IMR-90 (cell line): Measurements from ENCODE around the gene PHF19. TPM values are rescaled to one million over a fixed set of nuclear protein-coding genes. Genes with fewer than 3 reads are reported as not detected.
A peak's percentile ranks its signal among the peaks of the same experiment; 100 is the strongest.

Source experiments
- ATAC-seq: fragments of 200-7000 bp; cut with Tn5 transposase; 2 replicates; pipeline ENCODE4 v1.9.1; 2020; ENCODE audit warnings: low read depth, mild to moderate bottlenecking, moderate library complexity
- BruUV-seq: library from RNA; stranded (reverse); fragments of 400-500 nt; replicated peaks from 2 replicates; lab custom pipeline; 2021; lab: Mats Ljungman, UMichigan
- CTCF ChIA-PET: fragments of 300-600 bp; formaldehyde crosslinking; extraction: SDS; loops from one replicate; lab custom pipeline; 2021; ENCODE audit warnings: antibody characterized with exemption; lab: Yijun Ruan, JAX
- POLR2A ChIA-PET: fragments of 300-600 bp; sonication (Branson Sonifier 250); formaldehyde crosslinking; loops from one replicate; lab custom pipeline; 2022; ENCODE audit warnings: antibody characterized with exemption; ENCODE audit not compliant: unreplicated experiment; lab: Charles Lee
- DNase-seq: peaks from one replicate; pipeline ENCODE4 v3.0.0; 2013
- H2AFZ ChIP-seq: replicated peaks from 2 replicates; pipeline ENCODE3; 2013; ENCODE audit warnings: low read length, mild to moderate bottlenecking; ENCODE audit not compliant: poor library complexity
- H2AK5ac ChIP-seq: 2 replicates; pipeline ENCODE4 v1.6.1; 2013; ENCODE audit warnings: low read depth, low read length, inconsistent platforms
- H2AK9ac ChIP-seq: replicated peaks from 2 replicates; pipeline ENCODE3; 2013; ENCODE audit warnings: mild to moderate bottlenecking, low read depth, low read length, moderate library complexity; ENCODE audit not compliant: poor library complexity
- H2BK120ac ChIP-seq: 2 replicates; pipeline ENCODE4 v1.6.1; 2013; ENCODE audit warnings: low read depth, low read length, inconsistent platforms
- H2BK15ac ChIP-seq: 3 replicates; pipeline ENCODE4 v1.6.1; 2013; ENCODE audit warnings: low read depth, low read length, inconsistent platforms
- H2BK20ac ChIP-seq: 2 replicates; pipeline ENCODE4 v1.6.1; 2013; ENCODE audit warnings: low read depth, mild to moderate bottlenecking, inconsistent platforms, low read length, moderate library complexity
- H2BK5ac ChIP-seq: 2 replicates; pipeline ENCODE4 v1.6.1; 2013; ENCODE audit warnings: mild to moderate bottlenecking, low read depth, low read length, inconsistent platforms; ENCODE audit not compliant: poor library complexity, severe bottlenecking
- H3K14ac ChIP-seq: replicated peaks from 2 replicates; pipeline ENCODE4 v1.6.1; 2013; ENCODE audit warnings: low read depth, low read length, inconsistent platforms
- H3K18ac ChIP-seq: 2 replicates; pipeline ENCODE4 v1.6.1; 2013; ENCODE audit warnings: low read depth, low read length, control low read depth
- H3K23ac ChIP-seq: 2 replicates; pipeline ENCODE4 v1.6.1; 2013; ENCODE audit warnings: low read depth, low read length, inconsistent platforms
- H3K27ac ChIP-seq: 2 replicates; pipeline ENCODE4 v1.5.1; 2013; ENCODE audit warnings: mild to moderate bottlenecking, control low read depth, low read length; ENCODE audit not compliant: insufficient read depth
- H3K27me3 ChIP-seq: 2 replicates; pipeline ENCODE4 v1.6.1; 2013; ENCODE audit warnings: low read length; ENCODE audit not compliant: control insufficient read depth, insufficient read depth
- H3K36me3 ChIP-seq: 2 replicates; pipeline ENCODE4 v1.6.1; 2013; ENCODE audit warnings: low read length, mixed read lengths; ENCODE audit not compliant: control insufficient read depth, insufficient read depth
- H3K4ac ChIP-seq: 2 replicates; pipeline ENCODE4 v1.6.1; 2013; ENCODE audit warnings: low read depth, low read length, inconsistent platforms
- H3K4me1 ChIP-seq: 2 replicates; pipeline ENCODE4 v1.6.1; 2013; ENCODE audit warnings: low read length, mixed read lengths; ENCODE audit not compliant: control insufficient read depth, insufficient read depth
- H3K4me2 ChIP-seq: 2 replicates; pipeline ENCODE4 v1.6.1; 2013; ENCODE audit warnings: low read depth, mild to moderate bottlenecking, control low read depth, low read length, moderate library complexity
- H3K4me3 ChIP-seq: 2 replicates; pipeline ENCODE4 v1.5.1; 2013; ENCODE audit warnings: low read depth, mild to moderate bottlenecking, control low read depth, low read length, moderate library complexity; ENCODE audit not compliant: insufficient read depth
- H3K56ac ChIP-seq: 2 replicates; pipeline ENCODE4 v1.6.1; 2013; ENCODE audit warnings: low read length, inconsistent platforms; ENCODE audit not compliant: insufficient read depth; ENCODE audit errors: extremely low read depth
- H3K79me1 ChIP-seq, 2 experiments: 2 replicates each; pipeline ENCODE4 v1.6.1; 2013; ENCODE audit warnings: low read length in 2 of 2, inconsistent platforms in 1 of 2, low read depth in 1 of 2
- H3K9ac ChIP-seq: 2 replicates; pipeline ENCODE4 v1.6.1; 2013; ENCODE audit warnings: low read depth, low read length, control low read depth
- H3K9me1 ChIP-seq: 2 replicates; pipeline ENCODE4 v1.6.1; 2013; ENCODE audit warnings: low read length, inconsistent platforms; ENCODE audit not compliant: insufficient read depth
- H3K9me3 ChIP-seq: 2 replicates; pipeline ENCODE4 v1.6.1; 2013; ENCODE audit warnings: low read length; ENCODE audit not compliant: control insufficient read depth, insufficient read depth
- H4K20me1 ChIP-seq: 2 replicates; pipeline ENCODE4 v1.6.1; 2013; ENCODE audit warnings: low read length, inconsistent platforms; ENCODE audit not compliant: insufficient read depth
- H4K5ac ChIP-seq: 2 replicates; pipeline ENCODE4 v1.6.1; 2013; ENCODE audit warnings: mild to moderate bottlenecking, low read depth, low read length, control low read depth
- H4K8ac ChIP-seq, 2 experiments: 2 replicates each; pipeline ENCODE4 v1.6.1; 2013; ENCODE audit warnings: low read depth in 2 of 2, low read length in 2 of 2, control low read depth in 1 of 2, inconsistent platforms in 1 of 2
- H4K91ac ChIP-seq: 2 replicates; pipeline ENCODE4 v1.6.1; 2013; ENCODE audit warnings: low read depth, low read length, inconsistent platforms; ENCODE audit not compliant: insufficient read depth
- BHLHE40 ChIP-seq: fragments of 150-350 bp; IDR thresholded peaks from 2 replicates; pipeline ENCODE4 v1.6.1; 2016; ENCODE audit warnings: mild to moderate bottlenecking, low read depth, low read length
- CEBPB ChIP-seq: IDR thresholded peaks from 2 replicates; pipeline ENCODE4 v1.6.1; 2012; ENCODE audit warnings: low read depth, low read length, improper control_type of control experiment
- CTCF ChIP-seq: conservative IDR thresholded peaks from 2 replicates; pipeline ENCODE4 v1.5.1; 2012; ENCODE audit warnings: mild to moderate bottlenecking, low read depth, low read length, improper control_type of control experiment
- FOS ChIP-seq: fragments of 150-350 bp; IDR thresholded peaks from 2 replicates; pipeline ENCODE4 v1.6.1; 2016; ENCODE audit warnings: low read depth, low read length
- POLR2A ChIP-seq: IDR thresholded peaks from 2 replicates; pipeline ENCODE4 v1.6.1; 2012; ENCODE audit warnings: mild to moderate bottlenecking, low read depth, low read length
- RCOR1 ChIP-seq: IDR thresholded peaks from 2 replicates; pipeline ENCODE4 v1.6.1; 2012; ENCODE audit warnings: mild to moderate bottlenecking, low read length, improper control_type of control experiment; ENCODE audit not compliant: insufficient replicate concordance
- SMC3 ChIP-seq: fragments of 150-350 bp; IDR thresholded peaks from 2 replicates; pipeline ENCODE4 v1.6.1; 2016; ENCODE audit warnings: low read depth, mild to moderate bottlenecking, antibody characterized with exemption, low read length, moderate library complexity
- USF2 ChIP-seq: fragments of 150-350 bp; IDR thresholded peaks from 2 replicates; pipeline ENCODE4 v1.6.1; 2017; ENCODE audit warnings: mild to moderate bottlenecking, antibody characterized with exemption, low read length, low read depth
- WGBS, 2 experiments: methylation state at CpG; one replicate each; pipeline versions ENCODE4 v1.1.5 to v1.1.7; 2013; ENCODE audit warnings: missing lambda C conversion rate in 2 of 2; ENCODE audit not compliant: insufficient read length in 1 of 2; ENCODE audit errors: extremely low coverage in 2 of 2; 5-methylcytosine and 5-hydroxymethylcytosine counted together
- dilution Hi-C: fragments of 300-500 bp; cut with HindIII; formaldehyde crosslinking; loops from one replicate; pipeline ENCODE4 v1.14.3; 2018; ENCODE audit warnings: low sequenced_read_pairs; ENCODE audit not compliant: unreplicated experiment
- in situ Hi-C: fragments of 300-500 bp; cut with MboI; formaldehyde crosslinking; loops from 3 replicates; pipeline ENCODE4 v1.14.3; 2019; ENCODE audit warnings: low sequenced_read_pairs, inconsistent platforms, mixed read lengths
- intact Hi-C: fragments of 100-400 bp; cut with micrococcal nuclease; formaldehyde crosslinking; loops from 2 replicates; pipeline ENCODE4 v1.10.0; 2022
- polyA plus RNA-seq, 3 experiments: library from polyadenylated mRNA; depleted of rRNA; stranded (reverse); fragments of >200 nt; gene quantifications; 2 replicates each; pipeline ENCODE4 v1.2.3, GENCODE V29; 2012; ENCODE audit warnings: low replicate concordance in 1 of 3
- total RNA-seq: library from RNA; depleted of rRNA; stranded (reverse); fragments of >200 nt; gene quantifications from 2 replicates; pipeline ENCODE4 v1.2.3, GENCODE V29; 2012
- TF ChIP-seq, protein P1 (sequence below): fragments of 150-350 bp; IDR thresholded peaks from 2 replicates; pipeline ENCODE4 v1.6.1; 2016; ENCODE audit warnings: low read depth, mild to moderate bottlenecking, low read length, moderate library complexity, borderline replicate concordance

Gene PHF19
- total and polyA plus RNA-seq, 2 of the 4 experiments (the other 2 are of a cell fraction) = 37.6 to 55.6 TPM

DNA sequence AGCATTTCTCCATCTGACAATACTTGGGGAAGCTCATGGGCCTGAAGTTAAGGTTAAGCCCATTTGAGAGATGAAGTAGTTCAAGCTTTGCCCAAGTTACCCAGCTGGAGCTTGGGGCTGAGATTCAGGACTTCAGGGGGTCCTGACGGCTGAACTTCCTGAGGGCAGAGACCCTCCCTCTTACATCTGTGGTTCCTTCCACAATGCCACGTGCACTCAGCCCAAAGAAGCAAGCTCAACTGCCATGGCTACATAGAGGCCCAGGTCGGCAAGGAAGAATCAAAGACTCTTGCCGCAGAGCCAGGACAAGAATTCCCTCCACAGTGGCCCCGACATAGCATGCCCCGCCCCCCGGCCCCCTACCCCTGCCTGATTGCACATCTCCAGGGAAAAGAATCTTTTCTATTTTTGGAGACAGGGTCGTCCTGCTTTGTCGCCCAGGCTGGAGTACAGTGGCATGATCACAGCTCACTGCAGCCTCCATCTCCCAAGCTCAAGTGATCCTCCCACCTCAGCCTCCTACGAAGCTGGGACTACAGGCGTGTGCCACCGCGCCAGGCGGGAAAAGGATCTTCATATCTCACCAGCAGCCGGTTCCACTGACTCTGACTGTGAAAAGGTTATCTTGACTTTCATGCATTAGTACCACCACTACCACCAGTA is 9.2 kb downstream of the PHF19 start:
- H3K4me2 ChIP-seq = peak overlapping the region; percentile 90
- no peak overlapping the region for H3K18ac ChIP-seq
- H3K56ac ChIP-seq = peak overlapping the region; percentile 43; the same call in 1 of the 2 replicates
- H2AFZ ChIP-seq = no peak overlapping the region
- H4K8ac ChIP-seq = peak overlapping the region; percentile 54 to 83
- ChIA-PET CTCF (no interaction called here), POLR2A (interaction anchor here (0.5 kb wide), 1 partner anchor 9 kb away, joined by 4 read pairs; no protein-coding TSS in a partner anchor)
- H2BK15ac ChIP-seq = no peak overlapping the region
- no peak overlapping the region for H3K23ac ChIP-seq
- peak overlapping the region; percentile 92 for H2AK9ac ChIP-seq
- BruUV-seq = no TSS peak
- H3K4me1 ChIP-seq = peaks cover 8% of the 10 kb centered on the region
- H3K36me3 ChIP-seq = peaks cover 28% of the 10 kb centered on the region
- no peaks in the 10 kb centered on the region for H4K20me1 ChIP-seq
- H2AK5ac ChIP-seq = peak overlapping the region; percentile 76
- peaks cover 7 to 30% of the 10 kb centered on the region in 2 experiments for H3K79me1 ChIP-seq
- H4K91ac ChIP-seq = peak overlapping the region; percentile 54; the same call in 1 of the 2 replicates
- H3K27me3 ChIP-seq = no peaks in the 10 kb centered on the region
- peak overlapping the region; percentile 12 for H2BK5ac ChIP-seq
- no peak overlapping the region for H3K9ac ChIP-seq
- DNase-seq = no peak
- H3K4me3 ChIP-seq = peak overlapping the region; percentile 53; the same call in 1 of the 2 replicates
- no peak overlapping the region for H2BK20ac ChIP-seq
- peak overlapping the region; percentile 20; the same call in 1 of the 2 replicates for H3K27ac ChIP-seq
- TF ChIP-seq RCOR1 (no peak), CTCF (no peak), CEBPB (no peak), FOS (no peak), BHLHE40 (no peak), SMC3 (no peak), POLR2A (no peak), USF2 (no peak)
- TF ChIP-seq, protein P1, sequence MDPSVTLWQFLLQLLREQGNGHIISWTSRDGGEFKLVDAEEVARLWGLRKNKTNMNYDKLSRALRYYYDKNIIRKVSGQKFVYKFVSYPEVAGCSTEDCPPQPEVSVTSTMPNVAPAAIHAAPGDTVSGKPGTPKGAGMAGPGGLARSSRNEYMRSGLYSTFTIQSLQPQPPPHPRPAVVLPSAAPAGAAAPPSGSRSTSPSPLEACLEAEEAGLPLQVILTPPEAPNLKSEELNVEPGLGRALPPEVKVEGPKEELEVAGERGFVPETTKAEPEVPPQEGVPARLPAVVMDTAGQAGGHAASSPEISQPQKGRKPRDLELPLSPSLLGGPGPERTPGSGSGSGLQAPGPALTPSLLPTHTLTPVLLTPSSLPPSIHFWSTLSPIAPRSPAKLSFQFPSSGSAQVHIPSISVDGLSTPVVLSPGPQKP = no peak
- H3K14ac ChIP-seq = peak overlapping the region; percentile 83
- H3K9me1 ChIP-seq = peaks cover 18% of the 10 kb centered on the region
- intact Hi-C loops (loop anchor here (2.0 kb wide), 2 partner anchors 23 to 69 kb away; no protein-coding TSS in a partner anchor), in situ Hi-C loops (no loop called here), dilution Hi-C loops (no loop called here)
- H4K5ac ChIP-seq = peak overlapping the region; percentile 93
- WGBS, 2 experiments = 94% methylated on average over 3 of the region's 15 CpGs; no CpG with 5 or more reads in 1 of the 2 experiments
- H3K9me3 ChIP-seq = no peaks in the 10 kb centered on the region
- H2BK120ac ChIP-seq = peak overlapping the region; percentile 60; the same call in 1 of the 2 replicates
- H3K4ac ChIP-seq = peak overlapping the region; percentile 91
- no peak for ATAC-seq
